CD4-positive, alpha-beta T cell treated with Interleukin-6 at 100 ng/mL for 8 hours (primary cell): ENCODE results near the gene SUSD6.

ENCODE experiments used
- DNase-seq: peaks from one replicate; pipeline ENCODE4 v3.0.0-alpha.2; 2020; ENCODE audit warnings: mixed read lengths, low spot score

SUSD6 gene, protein sequence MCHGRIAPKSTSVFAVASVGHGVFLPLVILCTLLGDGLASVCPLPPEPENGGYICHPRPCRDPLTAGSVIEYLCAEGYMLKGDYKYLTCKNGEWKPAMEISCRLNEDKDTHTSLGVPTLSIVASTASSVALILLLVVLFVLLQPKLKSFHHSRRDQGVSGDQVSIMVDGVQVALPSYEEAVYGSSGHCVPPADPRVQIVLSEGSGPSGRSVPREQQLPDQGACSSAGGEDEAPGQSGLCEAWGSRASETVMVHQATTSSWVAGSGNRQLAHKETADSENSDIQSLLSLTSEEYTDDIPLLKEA

DNA sequence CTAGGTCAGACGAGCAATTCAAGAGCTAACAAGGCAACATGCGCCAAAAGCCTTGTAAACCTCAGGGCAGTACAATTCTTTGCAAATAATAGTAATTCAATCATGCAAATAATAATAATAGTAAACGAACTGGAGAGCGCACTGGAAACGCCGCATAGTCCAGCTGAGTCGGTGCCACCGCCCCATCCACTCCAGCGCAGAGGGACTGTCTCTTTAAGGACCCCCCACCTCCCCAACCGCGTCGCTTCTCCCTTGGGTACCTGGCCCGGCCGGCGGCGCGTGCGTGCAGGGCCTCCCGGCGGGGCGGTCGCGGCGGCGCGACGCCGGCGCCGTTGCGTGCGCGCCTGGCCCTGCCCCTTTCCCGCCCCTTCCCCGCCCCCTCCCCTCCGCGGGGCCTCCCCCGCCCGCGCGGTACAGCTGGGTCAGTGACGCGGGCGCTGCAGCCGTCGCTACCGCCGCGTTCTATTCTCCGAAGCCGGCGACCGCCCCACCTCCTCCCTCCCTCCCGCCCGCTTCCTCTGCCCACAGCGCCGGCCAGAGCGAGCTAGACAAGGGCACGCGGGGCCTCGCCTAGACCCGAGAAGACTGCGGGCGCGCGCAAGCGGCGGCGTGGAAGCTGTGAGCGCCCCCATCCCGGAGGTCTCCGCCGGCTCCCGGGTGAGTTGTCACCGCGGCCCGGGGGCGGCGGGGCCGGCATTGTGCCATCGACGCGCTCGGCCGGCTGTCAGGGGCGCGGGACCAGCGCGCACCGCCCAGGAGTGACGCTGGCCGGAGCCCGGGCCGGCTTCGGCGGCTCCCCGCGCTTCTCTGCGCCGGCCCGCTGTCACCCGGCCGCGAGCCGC, at the start of gene SUSD6:
Gene SUSD6, plus strand, starts transcription at position 425 of the 842 bp plus-strand sequence. CDS start 46,997 bp downstream, outside the sequence.
- DNase-seq = peak; percentile 89

DNA sequence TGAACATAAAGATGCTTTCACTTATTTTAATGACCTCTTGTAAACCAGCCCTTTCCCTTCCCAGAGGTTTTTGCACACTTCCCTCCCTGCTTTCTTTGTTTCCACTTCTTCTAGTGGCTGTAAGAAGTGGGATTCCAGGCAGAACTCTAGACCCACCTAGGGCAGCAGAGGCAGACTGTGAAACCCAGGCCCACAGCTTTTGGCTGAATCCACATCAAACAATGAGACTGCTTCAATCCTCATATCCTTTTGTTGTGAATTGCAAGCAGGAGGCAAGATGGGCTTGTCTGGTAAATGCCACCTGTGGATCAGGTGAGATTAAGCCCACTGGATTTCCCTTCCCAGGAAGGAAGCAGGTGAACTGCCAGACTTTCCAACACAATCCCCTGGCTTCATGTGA, 49.5 kb upstream of the SUSD6 start:
- no peak for DNase-seq

DNA sequence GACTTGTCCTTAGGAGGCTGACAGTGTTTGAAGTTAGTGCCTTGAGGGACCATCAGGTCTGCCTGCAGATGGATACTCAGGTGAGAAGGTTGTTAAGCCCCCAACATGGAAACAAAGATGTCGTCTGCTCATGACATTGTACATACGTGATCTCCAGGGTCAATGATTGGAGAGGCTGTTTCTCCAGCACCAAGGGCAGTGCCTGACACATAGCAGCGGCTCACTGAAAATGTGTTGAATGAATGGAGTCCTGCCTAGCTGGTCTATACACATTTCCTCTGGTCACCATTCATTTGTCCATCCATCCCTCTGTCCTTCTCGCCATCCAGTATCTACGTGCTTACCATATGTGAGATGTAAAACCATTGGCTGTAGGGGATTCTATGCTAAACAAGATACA, 43.8 kb upstream of the SUSD6 start:
- DNase-seq = no peak

DNA sequence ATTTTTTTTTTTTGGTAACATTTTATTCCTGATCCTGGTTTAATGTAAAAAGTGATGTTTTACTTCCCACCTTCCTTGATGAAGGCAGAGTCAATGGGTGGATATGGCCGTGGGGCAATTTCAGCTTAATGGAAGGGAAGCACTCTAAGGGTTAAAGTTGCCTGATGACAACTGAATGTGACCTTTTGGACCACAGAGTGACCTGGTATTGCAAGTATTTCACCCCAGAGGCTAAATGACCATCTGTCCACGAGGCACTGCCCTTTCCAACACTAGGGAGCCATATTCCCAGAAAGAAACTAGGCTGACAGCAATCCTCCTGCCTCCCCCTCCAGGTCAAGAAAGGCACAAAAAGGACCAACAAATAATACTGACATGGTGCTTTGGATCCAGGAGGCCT, 41.5 kb upstream of the SUSD6 start:
- DNase-seq = no peak

- no peak for DNase-seq
Observed at GRCh38 chr14:69570836-69571330, 40.5 kb upstream of the SUSD6 start.

- no peak for DNase-seq
Observed at GRCh38 chr14:69571449-69572029, 39.9 kb upstream of the SUSD6 start.

- no peak for DNase-seq
Observed at GRCh38 chr14:69572030-69572840, 39.2 kb upstream of the SUSD6 start.

DNA sequence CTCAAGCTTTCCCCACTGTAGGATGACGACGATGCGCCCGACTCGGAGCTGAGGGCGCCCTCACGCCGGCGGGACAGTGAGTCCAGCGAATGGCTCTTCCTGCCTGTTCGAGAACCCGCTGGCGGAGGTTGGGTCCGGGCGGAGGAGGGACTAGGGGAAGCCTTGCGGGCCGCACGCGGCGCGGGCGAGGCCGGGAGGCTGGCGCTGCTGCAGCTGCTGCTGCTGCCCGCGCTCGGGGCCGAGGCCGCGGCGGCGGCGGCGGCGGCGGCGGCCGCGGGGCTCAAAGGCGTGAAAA, 38.6 kb upstream of the SUSD6 start:
- DNase-seq = no peak

GRCh38 chr14:69573205-69573830, 38.1 kb upstream of the SUSD6 start:
- DNase-seq = no peak

DNA sequence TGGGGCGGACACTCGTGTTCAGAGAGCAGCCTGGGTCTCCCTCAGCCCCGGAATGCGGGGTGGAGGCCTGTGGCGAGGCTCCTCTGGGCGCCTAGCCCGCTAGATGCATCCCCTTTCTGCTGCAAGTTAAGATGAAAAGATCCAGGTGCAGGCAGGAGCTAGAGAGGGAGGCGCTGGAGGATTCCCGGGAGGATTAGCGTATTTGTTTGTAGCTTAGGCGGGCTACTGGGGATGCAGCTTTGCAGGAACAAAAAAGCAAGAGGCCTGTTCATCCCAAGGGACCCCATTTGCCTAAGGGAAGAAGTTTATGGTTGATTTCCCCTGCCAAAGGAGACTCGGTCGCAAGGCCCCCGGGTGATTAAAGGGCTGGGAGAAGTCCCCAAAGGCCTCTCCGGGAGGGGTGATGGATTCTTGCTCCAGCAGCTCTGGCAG, 37.5 kb upstream of the SUSD6 start:
- no peak for DNase-seq

DNA sequence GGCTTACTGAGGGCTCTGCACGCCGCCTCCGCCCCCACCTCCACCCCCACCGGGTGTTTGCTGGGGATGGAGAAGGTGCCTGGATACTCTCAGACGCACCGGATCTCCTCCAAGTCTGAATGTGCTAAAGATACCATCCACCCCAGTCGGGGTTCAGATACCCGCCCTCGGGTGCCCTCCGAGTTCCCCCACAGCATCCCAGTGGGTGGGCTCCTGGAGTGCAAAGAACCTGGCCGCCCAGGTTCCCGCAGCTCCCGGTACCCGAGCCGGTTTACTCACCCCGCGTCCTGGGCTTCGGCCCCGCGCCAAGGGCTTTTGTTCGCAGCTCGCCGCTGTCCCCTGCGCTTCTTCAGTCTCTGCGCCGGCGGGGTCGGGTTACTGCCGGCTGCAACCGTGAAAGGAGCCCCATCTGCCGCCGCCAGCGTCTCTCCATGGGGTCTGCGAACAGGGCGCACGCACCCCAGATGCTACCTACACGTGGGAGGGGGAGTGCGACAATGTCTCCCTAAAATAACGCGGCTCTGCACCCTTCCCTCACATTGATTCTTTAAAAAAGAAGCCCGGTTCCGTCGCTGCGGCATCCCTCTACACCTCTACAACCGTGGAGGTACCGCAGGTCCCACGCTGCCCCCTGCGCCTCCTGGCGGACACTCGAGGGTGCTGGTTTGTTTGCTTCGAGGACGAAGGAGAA, 37.0 kb upstream of the SUSD6 start, which contains the start of gene CCDC177:
Gene CCDC177, minus strand, starts transcription at position 609 of the 691 bp plus-strand sequence. CDS start 1,249 bp downstream, outside the sequence.
- peak; percentile 60 for DNase-seq

- no peak for DNase-seq
Observed at GRCh38 chr14:69574954-69575295, 36.5 kb upstream of the SUSD6 start.

DNA sequence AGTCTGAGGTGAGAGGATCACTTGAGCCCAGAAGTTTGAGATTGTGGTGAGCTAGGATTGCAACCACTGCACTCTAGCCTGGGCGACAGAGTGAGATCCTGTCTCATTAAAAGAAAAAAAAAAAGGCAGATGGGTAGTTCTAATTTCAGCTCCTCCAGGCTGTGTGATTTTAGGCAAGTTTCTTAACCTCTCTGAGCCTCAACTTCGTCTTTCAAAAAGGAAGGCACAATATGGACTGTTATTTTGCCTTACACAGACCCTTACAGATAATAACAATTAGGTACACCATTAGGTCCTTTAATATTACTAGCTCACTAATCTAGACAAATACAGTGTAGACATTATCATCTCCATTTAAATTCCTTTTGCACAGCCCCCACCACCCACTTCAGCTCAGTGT, 31.9 kb upstream of the SUSD6 start:
- DNase-seq = no peak

- DNase-seq = no peak
Observed at GRCh38 chr14:69580009-69580577, 31.3 kb upstream of the SUSD6 start.

DNA sequence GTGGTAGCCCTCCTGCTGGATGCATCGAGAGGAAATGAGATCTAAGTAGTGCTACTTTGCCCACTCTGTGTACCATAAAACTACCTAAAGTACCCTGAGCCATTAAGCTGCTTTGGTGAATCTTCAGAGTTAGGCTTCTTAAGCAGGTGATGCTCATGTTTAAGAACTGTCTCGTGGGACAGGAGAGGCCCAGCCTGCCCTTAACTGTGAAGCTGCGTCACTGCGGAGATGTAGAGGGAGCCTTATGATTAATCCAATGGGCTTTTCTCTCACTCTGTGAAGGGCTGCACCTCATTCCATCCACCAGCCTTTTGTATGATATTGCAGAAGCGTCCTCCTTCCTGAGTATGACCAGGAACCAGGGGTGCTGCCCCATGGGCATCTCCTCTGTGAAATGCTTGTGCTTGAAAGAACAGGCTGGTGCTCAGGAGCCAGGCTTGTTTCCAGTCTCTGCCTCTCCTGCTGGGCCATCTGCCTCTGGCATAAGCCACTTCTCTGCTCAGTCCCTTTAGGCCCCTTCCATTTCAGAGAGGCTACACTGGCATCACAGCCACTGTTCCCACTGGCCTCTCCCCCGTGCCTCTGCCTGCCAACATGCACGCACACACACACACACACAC, 30.0 kb upstream of the SUSD6 start:
- no peak for DNase-seq

DNA sequence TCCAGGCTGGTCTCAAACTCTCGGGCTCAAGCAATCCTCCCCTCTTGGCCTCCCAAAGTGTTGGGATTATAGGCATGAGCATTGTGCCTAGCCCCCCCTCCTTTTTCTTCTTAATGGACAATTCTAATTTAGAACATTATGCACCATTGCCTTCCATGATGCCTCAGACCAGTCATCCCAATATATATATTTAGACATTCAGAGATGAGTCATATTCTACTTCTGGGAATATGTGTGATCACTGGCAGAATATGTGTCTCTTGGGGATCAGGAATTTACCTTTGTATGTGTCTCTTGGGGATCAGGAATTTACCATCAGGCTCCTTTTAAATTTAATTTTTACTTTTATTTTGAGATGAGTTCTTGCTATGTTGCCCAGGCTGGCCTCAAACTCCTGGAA, 29.2 kb upstream of the SUSD6 start:
- no peak for DNase-seq

GRCh38 chr14:69582829-69583228, 28.6 kb upstream of the SUSD6 start:
- no peak for DNase-seq

DNA sequence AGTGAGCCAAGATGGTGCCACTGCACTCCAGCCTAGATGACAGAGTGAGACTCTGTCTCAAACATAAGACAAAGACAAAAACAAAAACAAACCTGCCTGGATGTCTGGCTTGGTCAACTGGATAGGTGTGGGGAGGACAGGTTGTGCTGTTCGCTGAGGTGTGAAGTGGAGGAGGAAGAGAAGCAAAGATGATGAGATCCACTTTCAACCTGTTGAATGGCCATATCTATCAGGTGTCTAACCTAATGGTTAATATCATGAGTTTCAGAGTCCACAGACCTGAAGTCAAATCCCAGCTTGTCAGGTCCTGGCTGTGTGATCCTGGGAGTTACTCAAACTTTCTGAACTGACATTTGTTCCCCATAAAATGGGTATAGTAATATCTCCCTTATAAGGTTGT, 27.0 kb upstream of the SUSD6 start:
- no peak for DNase-seq

- DNase-seq = no peak
Observed at GRCh38 chr14:69586404-69586803, 25.0 kb upstream of the SUSD6 start.

DNA sequence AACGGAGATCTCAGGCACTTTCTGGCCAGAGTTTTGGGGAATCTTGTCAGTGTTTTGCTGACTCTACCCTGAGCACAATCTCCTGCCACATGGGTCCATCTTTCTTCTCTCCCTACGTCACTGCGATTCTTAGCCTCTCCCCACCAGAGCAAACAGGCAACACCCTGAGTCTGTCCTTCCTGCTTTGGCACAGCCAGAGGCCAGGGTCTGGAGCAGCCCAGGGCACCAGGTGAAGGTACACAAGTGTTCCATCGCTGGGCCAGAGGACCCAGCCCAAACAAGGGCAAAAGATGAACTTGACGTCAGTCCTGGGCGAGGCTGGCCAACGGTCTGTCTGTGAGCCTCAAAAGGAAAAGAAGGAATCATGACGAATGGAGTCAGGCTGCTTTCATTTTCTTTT, 24.0 kb upstream of the SUSD6 start:
- no peak for DNase-seq
